BE2C (cell line): ENCODE data around the gene TANC1.

ENCODE experiments used
- DNase-seq: peaks from one replicate; pipeline ENCODE4 v3.0.0-alpha.2; 2020
- H3K27me3 ChIP-seq: fragments of 250-450 bp; sonication (Bioruptor Pico); 2 replicates; pipeline ENCODE4 v1.5.1; 2020; ENCODE audit warnings: mild to moderate bottlenecking
- H3K36me3 ChIP-seq: fragments of 250-450 bp; sonication (Bioruptor Pico); 2 replicates; pipeline ENCODE4 v1.5.1; 2020; ENCODE audit warnings: mild to moderate bottlenecking
- H3K4me1 ChIP-seq: fragments of 250-450 bp; sonication (Bioruptor Pico); 2 replicates; pipeline ENCODE4 v1.5.1; 2020
- H3K4me3 ChIP-seq: 2 replicates; pipeline ENCODE4 v1.5.1; 2011; ENCODE audit warnings: low read depth, low read length
- H3K9me3 ChIP-seq: fragments of 250-450 bp; sonication (Bioruptor Pico); 2 replicates; pipeline ENCODE4 v1.5.1; 2020
- CTCF ChIP-seq: IDR thresholded peaks from 2 replicates; pipeline ENCODE4 v1.5.1; 2012; ENCODE audit warnings: mild to moderate bottlenecking, low read depth, low read length

Gene TANC1

DNA sequence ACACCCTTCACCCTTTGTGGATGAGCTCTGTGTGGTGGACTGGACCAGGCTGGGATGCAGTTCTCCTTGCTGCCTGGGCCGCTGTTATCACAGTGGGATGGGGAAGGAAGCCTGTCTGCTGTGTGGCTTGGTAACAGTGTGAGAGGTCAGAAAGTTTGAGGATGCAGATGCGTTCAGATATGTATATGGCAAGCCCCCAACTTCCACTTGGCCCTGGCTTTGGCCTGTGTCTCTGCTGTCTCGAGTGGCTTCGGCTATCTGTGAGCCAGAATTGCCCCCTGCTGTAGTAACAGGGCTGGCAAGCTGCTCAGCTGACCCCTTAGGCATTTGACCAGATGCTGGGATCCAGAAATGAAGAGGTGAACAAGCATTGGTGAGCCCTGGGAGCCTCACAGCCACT, 211.3 kb downstream of the TANC1 start:
- no peak for DNase-seq
- no peak overlapping the region for H3K4me3 ChIP-seq
- no peaks in the 10 kb centered on the region for H3K27me3 ChIP-seq
- no peaks in the 10 kb centered on the region for H3K4me1 ChIP-seq
- H3K36me3 ChIP-seq: peaks cover 3% of the 10 kb centered on the region; the same call in 1 of the 2 replicates
- TF ChIP-seq CTCF: no peak
- H3K9me3 ChIP-seq: no peaks in the 10 kb centered on the region

- H3K36me3 ChIP-seq: peaks cover 3% of the 10 kb centered on the region; the same call in 1 of the 2 replicates
These were observed 214.9 kb downstream of the TANC1 start for GRCh38 chr2:159183346-159183745.

GRCh38 chr2:159185401-159186130, 217.1 kb downstream of the TANC1 start:
- H3K4me3 ChIP-seq: no peak overlapping the region
- DNase-seq: peak; percentile 46
- no peaks in the 10 kb centered on the region for H3K36me3 ChIP-seq
- TF ChIP-seq CTCF: peak; percentile 68
- H3K27me3 ChIP-seq: no peaks in the 10 kb centered on the region
- H3K4me1 ChIP-seq: no peaks in the 10 kb centered on the region
- H3K9me3 ChIP-seq: no peaks in the 10 kb centered on the region

More at GRCh38 chr2:159183346-159183745, 214.9 kb downstream of the TANC1 start:
- H3K4me1 ChIP-seq: no peaks in the 10 kb centered on the region
- H3K27me3 ChIP-seq: no peaks in the 10 kb centered on the region
- H3K4me3 ChIP-seq: no peak overlapping the region
- no peaks in the 10 kb centered on the region for H3K9me3 ChIP-seq
- no peak for TF ChIP-seq CTCF
- no peak for DNase-seq

DNA sequence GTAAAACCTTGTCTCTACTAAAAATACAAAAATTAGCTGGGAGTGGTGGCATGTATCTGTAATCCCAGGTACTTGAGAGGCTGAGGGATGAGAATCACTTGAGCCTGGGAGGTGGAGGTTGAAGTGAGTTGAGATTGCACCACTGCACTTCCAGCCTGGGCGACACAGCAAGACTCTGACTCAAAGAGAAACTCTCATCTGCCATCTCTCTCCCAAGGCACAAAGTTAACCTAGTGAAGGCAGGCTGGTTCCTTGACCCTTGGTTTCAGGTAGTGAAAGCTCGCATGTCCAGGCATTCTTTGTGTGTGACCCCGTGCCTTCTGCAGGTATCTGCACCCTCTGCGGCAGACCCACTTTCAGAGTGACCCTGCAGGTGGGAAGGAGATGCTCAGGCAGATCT, 218.0 kb downstream of the TANC1 start:
- no peak for TF ChIP-seq CTCF
- Histone ChIP-seq H3K4me1 (no peaks in the 10 kb centered on the region), H3K4me3 (no peak overlapping the region), H3K36me3 (no peaks in the 10 kb centered on the region), H3K27me3 (no peaks in the 10 kb centered on the region), H3K9me3 (no peaks in the 10 kb centered on the region)
- no peak for DNase-seq

- no peak overlapping the region for H3K4me3 ChIP-seq
- H3K9me3 ChIP-seq: no peaks in the 10 kb centered on the region
- DNase-seq: no peak
- H3K27me3 ChIP-seq: no peaks in the 10 kb centered on the region
- no peak for TF ChIP-seq CTCF
- no peaks in the 10 kb centered on the region for H3K36me3 ChIP-seq
- H3K4me1 ChIP-seq: no peaks in the 10 kb centered on the region
These were observed 218.7 kb downstream of the TANC1 start for GRCh38 chr2:159187106-159187505.

DNA sequence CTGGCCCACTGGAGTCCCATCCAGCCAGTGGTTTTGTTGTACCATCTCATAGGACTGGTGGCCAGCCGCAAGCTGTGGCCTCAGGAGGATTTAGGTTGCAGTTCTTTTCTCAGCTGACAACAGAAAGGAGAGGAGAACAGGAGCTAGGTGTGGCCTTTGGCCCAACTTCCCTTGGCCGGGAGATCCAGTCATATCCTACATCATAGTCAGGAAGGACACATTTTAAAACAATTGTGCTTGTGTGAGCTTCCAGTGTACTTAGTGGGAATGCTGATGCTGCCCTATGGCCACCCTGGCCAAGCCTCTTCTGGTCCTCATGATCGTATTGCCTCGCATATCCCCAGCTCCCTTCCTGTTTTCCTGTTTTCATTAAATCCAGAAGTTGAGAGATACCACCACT, 220.0 kb downstream of the TANC1 start:
- Histone ChIP-seq H3K9me3 (no peaks in the 10 kb centered on the region), H3K36me3 (no peaks in the 10 kb centered on the region), H3K4me3 (no peak overlapping the region), H3K27me3 (no peaks in the 10 kb centered on the region), H3K4me1 (no peaks in the 10 kb centered on the region)
- no peak for DNase-seq
- TF ChIP-seq CTCF: no peak
